ENCODE results near the gene CNTNAP4.

DNA sequence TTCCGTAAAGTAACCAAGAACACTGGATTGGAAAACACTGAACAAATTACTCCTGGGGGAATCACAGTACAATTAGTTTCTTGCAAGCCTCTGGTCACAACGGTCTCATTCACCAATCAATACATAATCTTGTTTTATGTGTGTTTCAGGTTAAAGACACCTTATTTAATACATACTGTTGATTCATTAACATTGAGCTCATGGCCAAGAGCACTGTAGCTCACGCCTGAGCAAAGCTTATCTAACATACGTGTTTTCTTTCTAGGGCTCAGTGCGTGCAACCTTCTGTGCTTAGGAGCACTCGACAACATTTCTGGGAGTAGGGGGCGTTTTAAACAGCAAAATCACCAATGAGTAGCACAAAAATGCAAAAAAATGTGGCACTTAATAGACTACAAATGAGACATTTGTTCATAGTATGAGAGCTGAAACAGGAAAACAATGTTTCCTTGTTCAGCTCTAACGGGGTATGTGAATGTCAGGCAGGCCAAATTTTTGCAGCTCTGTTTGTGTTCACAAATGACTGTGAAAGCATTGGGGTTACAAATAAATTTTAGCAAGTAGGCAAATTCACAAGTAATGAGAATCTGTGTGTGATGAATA, 206.2 kb downstream of the CNTNAP4 start:
- TF ChIP-seq, protein P1, sequence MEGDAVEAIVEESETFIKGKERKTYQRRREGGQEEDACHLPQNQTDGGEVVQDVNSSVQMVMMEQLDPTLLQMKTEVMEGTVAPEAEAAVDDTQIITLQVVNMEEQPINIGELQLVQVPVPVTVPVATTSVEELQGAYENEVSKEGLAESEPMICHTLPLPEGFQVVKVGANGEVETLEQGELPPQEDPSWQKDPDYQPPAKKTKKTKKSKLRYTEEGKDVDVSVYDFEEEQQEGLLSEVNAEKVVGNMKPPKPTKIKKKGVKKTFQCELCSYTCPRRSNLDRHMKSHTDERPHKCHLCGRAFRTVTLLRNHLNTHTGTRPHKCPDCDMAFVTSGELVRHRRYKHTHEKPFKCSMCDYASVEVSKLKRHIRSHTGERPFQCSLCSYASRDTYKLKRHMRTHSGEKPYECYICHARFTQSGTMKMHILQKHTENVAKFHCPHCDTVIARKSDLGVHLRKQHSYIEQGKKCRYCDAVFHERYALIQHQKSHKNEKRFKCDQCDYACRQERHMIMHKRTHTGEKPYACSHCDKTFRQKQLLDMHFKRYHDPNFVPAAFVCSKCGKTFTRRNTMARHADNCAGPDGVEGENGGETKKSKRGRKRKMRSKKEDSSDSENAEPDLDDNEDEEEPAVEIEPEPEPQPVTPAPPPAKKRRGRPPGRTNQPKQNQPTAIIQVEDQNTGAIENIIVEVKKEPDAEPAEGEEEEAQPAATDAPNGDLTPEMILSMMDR (conservative IDR thresholded peaks at IDR 0.05), result no peak
- TF ChIP-seq ZFX (IDR thresholded peaks at IDR 0.05), result no peak
